ENCODE results near the gene FSCN2. TPM values are rescaled to one million over a fixed set of nuclear protein-coding genes. Genes with fewer than 3 reads are reported as not detected.

FSCN2 gene
- total and polyA plus RNA-seq, 12 donors = 0.14 to 1.3 (median 0.45) TPM; not detected in 2

DNA sequence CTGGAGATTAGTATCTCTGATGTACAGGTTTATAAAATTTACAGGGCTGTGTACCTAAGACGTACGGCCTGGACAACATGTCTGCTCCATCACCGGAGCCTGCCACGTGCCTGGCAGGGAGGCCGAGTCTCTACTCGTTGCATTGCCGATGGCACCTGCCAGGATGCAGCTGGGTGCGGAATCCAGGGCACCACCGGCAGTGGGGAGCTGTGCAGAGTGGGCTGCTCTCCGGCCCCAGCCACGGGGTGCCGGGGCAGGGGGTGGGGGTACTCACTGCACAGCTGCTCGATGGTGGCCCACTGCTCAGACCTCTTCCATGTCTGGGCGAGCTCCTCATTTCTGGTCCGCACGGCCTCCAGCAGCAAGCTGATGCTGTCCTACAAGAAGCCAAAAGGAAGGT is 37.1 kb downstream of the FSCN2 start:
- no peak for TF ChIP-seq CTCF (IDR thresholded peaks at IDR 0.05)
- ATAC-seq (peak in 1 of 8 donors; percentile 19), DNase-seq (no peak)
- H3K36me3 ChIP-seq = peaks cover 0 to 100% (median 60%) of the 10 kb centered on the region in 9 donors
- no peaks in the 10 kb centered on the region for H3K9me3 ChIP-seq
- no peaks in the 10 kb centered on the region for H3K27me3 ChIP-seq
- H3K4me3 ChIP-seq = no peak overlapping the region
- WGBS, 2 donors = 94 to 95% methylated on average over 16 of the region's 16 CpGs
- intact Hi-C loops (cut with DNase I) = loop anchor here in 1 of 10 donors (5.0 kb wide), 1 partner anchor 37 kb away; no protein-coding TSS in a partner anchor
- H3K4me1 ChIP-seq = peaks cover 9 to 61% (median 25%) of the 10 kb centered on the region in 9 donors
- H3K27ac ChIP-seq = peak overlapping the region in 5 of 10 donors; percentile 60 to 90 (median 78)

DNA sequence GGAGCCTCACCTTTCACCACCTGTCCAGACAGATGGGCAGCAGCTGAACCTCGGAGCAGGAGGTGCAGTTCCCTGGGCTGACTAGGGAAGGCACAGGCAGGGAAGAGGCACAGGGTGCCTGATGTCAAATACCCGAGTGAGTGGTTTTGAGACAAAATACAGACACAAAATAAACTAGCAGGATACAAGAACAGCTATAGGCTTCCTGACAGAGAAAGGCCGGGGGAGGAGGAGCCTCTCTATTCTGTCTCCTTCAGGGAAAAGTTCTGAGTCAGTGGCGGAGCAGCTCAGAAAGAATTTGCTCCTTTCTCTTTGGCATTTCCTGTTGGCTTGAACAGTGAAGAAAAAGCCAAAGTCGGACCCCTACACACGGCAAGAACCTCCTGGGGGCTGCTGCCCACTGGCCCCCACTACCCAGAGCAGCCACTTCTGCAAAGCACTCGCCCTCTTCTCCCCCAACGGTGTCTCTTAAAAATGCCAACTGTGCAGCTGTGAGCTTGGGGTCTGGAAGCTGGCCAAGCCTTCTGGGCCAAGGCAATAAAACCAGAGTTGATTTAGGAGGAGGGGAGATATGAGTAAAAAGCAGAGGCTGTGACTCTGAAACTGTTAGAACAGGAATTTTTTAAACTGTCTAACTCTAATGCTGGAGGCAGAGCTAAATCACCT is 38.4 kb downstream of the FSCN2 start:
- no peak for TF ChIP-seq CTCF (IDR thresholded peaks at IDR 0.05)
- H3K36me3 ChIP-seq = peaks cover 7 to 100% (median 67%) of the 10 kb centered on the region in 9 donors
- H3K27me3 ChIP-seq = no peaks in the 10 kb centered on the region
- H3K4me1 ChIP-seq = peaks cover 9 to 48% (median 25%) of the 10 kb centered on the region in 9 donors
- peak overlapping the region in 3 of 10 donors; percentile 2 to 23 (median 15) for H3K4me3 ChIP-seq
- H3K9me3 ChIP-seq = no peaks in the 10 kb centered on the region
- WGBS, 2 donors = 5 to 9% methylated on average over 8 of the region's 8 CpGs
- peak; percentile 58 to 59 for DNase-seq
- peak overlapping the region in 9 of 10 donors; percentile 31 to 90 (median 78) for H3K27ac ChIP-seq
- peak; percentile 45 to 78 (median 74) for ATAC-seq
- intact Hi-C loops (cut with DNase I) = loop anchor here in 1 of 10 donors (5.0 kb wide), 1 partner anchor 36 kb away; no protein-coding TSS in a partner anchor

- ATAC-seq (peak in 1 of 8 donors; percentile 5), DNase-seq (no peak)
- 60 to 70% methylated on average over 4 of the region's 4 CpGs for WGBS, 2 donors
- Histone ChIP-seq H3K4me3 (peak overlapping the region in 2 of 10 donors; percentile 2 to 23), H3K4me1 (peaks cover 9 to 46% (median 25%) of the 10 kb centered on the region in 9 donors), H3K27me3 (no peaks in the 10 kb centered on the region), H3K27ac (peak overlapping the region in 9 of 10 donors; percentile 31 to 90 (median 78)), H3K9me3 (no peaks in the 10 kb centered on the region), H3K36me3 (peaks cover 7 to 100% (median 69%) of the 10 kb centered on the region in 9 donors)
- no peak for TF ChIP-seq CTCF (IDR thresholded peaks at IDR 0.05)
- intact Hi-C loops (cut with DNase I) = loop anchor here in 1 of 10 donors (5.0 kb wide), 1 partner anchor 35 kb away; no protein-coding TSS in a partner anchor
Measured at GRCh38 chr17:81567191-81567590, 39.0 kb downstream of the FSCN2 start.

GRCh38 chr17:81568416-81568815 is 40.2 kb downstream of the FSCN2 start:
- ATAC-seq = no peak

More at GRCh38 chr17:81568416-81568815, 40.2 kb downstream of the FSCN2 start:
- Histone ChIP-seq H3K9me3 (no peaks in the 10 kb centered on the region), H3K27ac (peak overlapping the region in 2 of 10 donors; percentile 9 to 90), H3K27me3 (no peaks in the 10 kb centered on the region), H3K4me1 (peaks cover 9 to 46% (median 25%) of the 10 kb centered on the region in 9 donors), H3K4me3 (no peak overlapping the region), H3K36me3 (peaks cover 0 to 100% (median 72%) of the 10 kb centered on the region in 9 donors)
- TF ChIP-seq CTCF (IDR thresholded peaks at IDR 0.05) = no peak
- intact Hi-C loops (cut with DNase I) = loop anchor here in 1 of 10 donors (5.0 kb wide), 1 partner anchor 34 kb away; no protein-coding TSS in a partner anchor
- DNase-seq = no peak
- WGBS, 2 donors = 91 to 93% methylated on average over 10 of the region's 10 CpGs
